SU-DHL-6 (cell line): ENCODE data around the gene DHRS1.
A peak's percentile ranks its signal among the peaks of the same experiment; 100 is the strongest.

Source experiments
- H2AFZ ChIP-seq: fragments of 200-600 bp; sonication (generic); 2 replicates; pipeline ENCODE4 v1.6.1; 2014; ENCODE audit warnings: low read depth, mild to moderate bottlenecking, moderate library complexity, mixed read lengths, antibody characterized with exemption, low read length; ENCODE audit not compliant: severe bottlenecking
- H3F3A ChIP-seq: fragments of 200-600 bp; shearing (Covaris generic); 2 replicates; pipeline ENCODE4 v1.6.0; 2016; ENCODE audit warnings: antibody characterized with exemption, mild to moderate bottlenecking; ENCODE audit not compliant: insufficient read depth
- H3K27ac ChIP-seq: fragments of 200-600 bp; sonication (generic); 2 replicates; pipeline ENCODE4 v1.5.1; 2016; ENCODE audit warnings: low read depth, mild to moderate bottlenecking, low read length, moderate library complexity, mixed read lengths
- H3K27me3 ChIP-seq: fragments of 200-600 bp; sonication (generic), shearing (Covaris generic); 2 replicates; pipeline ENCODE4 v1.6.0; 2014; ENCODE audit warnings: mild to moderate bottlenecking, low read length
- H3K36me3 ChIP-seq: fragments of 200-600 bp; sonication (generic); 2 replicates; pipeline ENCODE4 v1.6.1; 2014; ENCODE audit warnings: mild to moderate bottlenecking, low read length, mixed read lengths
- H3K4me2 ChIP-seq: fragments of 300-600, 200-600 bp; shearing (Covaris generic), sonication (generic); 2 replicates; pipeline ENCODE4 v1.6.0; 2014; ENCODE audit warnings: low read length, low read depth, mild to moderate bottlenecking; ENCODE audit not compliant: poor library complexity, severe bottlenecking
- H3K4me3 ChIP-seq: fragments of 200-600 bp; sonication (generic); 2 replicates; pipeline ENCODE4 v1.5.1; 2014; ENCODE audit warnings: antibody characterized with exemption, low read length, mild to moderate bottlenecking, mixed read lengths; ENCODE audit not compliant: insufficient read depth, poor library complexity, severe bottlenecking
- H3K79me2 ChIP-seq: fragments of 200-600 bp; sonication (generic); 2 replicates; pipeline ENCODE4 v1.6.1; 2014; ENCODE audit warnings: mild to moderate bottlenecking, low read length, moderate library complexity; ENCODE audit not compliant: insufficient read depth
- H3K9ac ChIP-seq: fragments of 200-600 bp; sonication (generic); 2 replicates; pipeline ENCODE4 v1.7.0; 2014; ENCODE audit warnings: mild to moderate bottlenecking, low read length
- H3K9me2 ChIP-seq: fragments of 200-600 bp; sonication (generic); replicated peaks from 2 replicates; pipeline ENCODE4 v1.6.1; 2014; ENCODE audit warnings: low read length; ENCODE audit not compliant: insufficient read depth
- H3K9me3 ChIP-seq: fragments of 200-600 bp; sonication (generic); 2 replicates; pipeline ENCODE4 v1.6.1; 2014; ENCODE audit warnings: low read length, mixed read lengths; ENCODE audit not compliant: insufficient read depth
- H4K20me1 ChIP-seq: fragments of 200-600 bp; sonication (generic); 2 replicates; pipeline ENCODE4 v1.6.1; 2014; ENCODE audit warnings: low read depth, mild to moderate bottlenecking, antibody characterized with exemption, low read length, moderate library complexity, mixed read lengths
- CTCF ChIP-seq: fragments of 200-600 bp; sonication (generic); IDR thresholded peaks from one replicate; pipeline ENCODE4 v1.5.1; 2017; ENCODE audit warnings: antibody characterized with exemption, mild to moderate bottlenecking, low read length, moderate library complexity; ENCODE audit not compliant: insufficient read depth, poor library complexity, severe bottlenecking
- EZH2phosphoT487 ChIP-seq: fragments of 200-600 bp; sonication (generic), shearing (Covaris generic); conservative IDR thresholded peaks from 2 replicates; pipeline ENCODE4 v1.6.1; 2018; ENCODE audit warnings: mild to moderate bottlenecking, antibody characterized with exemption, low read length, moderate library complexity, mixed read lengths

The DHRS1 gene

DNA sequence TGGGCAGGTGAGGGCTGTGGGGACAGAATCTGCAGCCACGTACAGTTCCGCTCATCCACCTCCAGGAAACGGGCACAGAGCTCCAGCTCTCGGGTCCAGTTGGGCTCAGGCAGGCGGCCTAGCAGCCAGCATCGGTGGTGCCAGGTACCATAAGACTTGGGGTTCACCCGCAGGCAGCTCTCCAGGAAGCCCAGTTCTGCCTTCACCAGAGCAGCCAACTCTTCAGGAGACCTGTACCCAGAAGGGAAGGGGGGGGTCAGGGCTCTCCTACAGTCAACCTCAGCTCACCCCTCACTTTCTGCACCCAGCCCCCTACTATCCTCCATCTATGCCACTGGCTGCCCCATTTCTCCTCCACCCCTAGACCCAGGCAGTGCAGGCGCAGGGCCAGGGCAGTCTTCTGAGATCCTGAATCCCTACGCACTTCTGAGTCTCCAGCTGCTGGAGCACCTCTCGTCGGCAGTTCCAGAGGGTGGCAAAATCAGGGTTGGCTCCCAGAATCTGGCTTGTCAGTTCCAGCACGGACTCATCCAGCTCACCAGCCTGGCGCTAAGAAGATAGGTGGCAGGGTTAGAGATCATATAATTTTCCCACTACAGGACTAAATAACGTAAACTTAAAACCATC is 29.6 kb downstream of the DHRS1 start:
- Histone ChIP-seq H3F3A (peaks cover 11% of the 10 kb centered on the region), H3K4me3 (no peak overlapping the region), H3K4me2 (peak overlapping the region; percentile 66), H3K27me3 (no peaks in the 10 kb centered on the region), H2AFZ (no peak overlapping the region), H3K27ac (no peak overlapping the region), H3K9ac (peak overlapping the region; percentile 77), H3K79me2 (0 out of 2 replicates have a peak, but pooled peaks cover 2% of the 10 kb centered on the region), H3K9me3 (no peaks in the 10 kb centered on the region), H3K36me3 (no peaks in the 10 kb centered on the region), H4K20me1 (no peaks in the 10 kb centered on the region), H3K9me2 (no peaks in the 10 kb centered on the region)
- TF ChIP-seq CTCF (no peak), EZH2phosphoT487 (no peak)

DNA sequence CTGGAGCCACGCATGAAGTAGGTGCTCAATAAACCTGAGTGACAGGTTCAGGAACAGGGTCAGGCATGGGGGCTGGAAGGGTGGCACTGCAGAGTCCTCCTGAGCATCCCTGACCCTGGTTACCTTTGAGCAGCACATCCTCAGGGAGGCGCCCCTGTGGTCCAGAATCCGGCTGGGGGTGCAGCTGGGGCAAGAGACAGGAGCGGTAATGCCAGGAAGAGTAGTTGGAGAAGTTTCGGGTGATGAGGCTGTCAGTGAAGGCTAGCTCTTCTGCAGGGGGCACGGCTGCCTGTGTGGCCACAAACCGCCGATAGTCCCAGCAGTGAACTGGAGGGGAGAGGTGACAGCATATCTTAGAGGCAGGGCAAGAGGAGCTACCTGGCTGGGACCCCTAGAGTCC is 30.2 kb downstream of the DHRS1 start:
- no peak for TF ChIP-seq CTCF
- no peak for TF ChIP-seq EZH2phosphoT487
- no peak overlapping the region for H3K27ac ChIP-seq
- H3K9me3 ChIP-seq = no peaks in the 10 kb centered on the region

DNA sequence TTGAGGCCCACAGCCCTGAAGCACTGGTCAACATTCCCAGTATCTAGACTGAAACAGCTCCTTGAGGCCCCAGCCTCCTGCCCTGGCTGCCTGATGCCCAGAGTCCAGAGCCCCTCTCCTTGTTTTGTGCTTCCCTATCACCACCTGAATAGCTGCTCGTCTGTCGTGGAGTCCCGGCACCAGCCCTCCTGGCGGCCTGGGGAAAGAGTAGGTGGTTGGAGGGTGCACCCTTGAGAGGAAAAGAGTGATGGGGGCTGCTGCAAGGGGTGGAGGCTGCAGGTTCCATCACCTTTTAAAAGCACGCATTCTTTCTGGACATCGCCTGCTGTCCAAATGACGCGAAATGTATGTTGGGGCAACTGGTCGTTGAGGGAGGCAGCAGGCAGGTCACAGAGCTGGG is 31.4 kb downstream of the DHRS1 start:
- Histone ChIP-seq H3K79me2 (0 out of 2 replicates have a peak, but pooled peaks cover 2% of the 10 kb centered on the region), H3K36me3 (no peaks in the 10 kb centered on the region), H3K4me2 (no peak overlapping the region), H2AFZ (no peak overlapping the region), H3F3A (peaks cover 11% of the 10 kb centered on the region), H3K4me3 (no peak overlapping the region), H4K20me1 (no peaks in the 10 kb centered on the region), H3K27me3 (no peaks in the 10 kb centered on the region), H3K9me2 (no peaks in the 10 kb centered on the region), H3K27ac (no peak overlapping the region), H3K9ac (no peak overlapping the region), H3K9me3 (no peaks in the 10 kb centered on the region)
- TF ChIP-seq EZH2phosphoT487 (no peak), CTCF (no peak)

More for the DNA sequence above, 30.2 kb downstream of the DHRS1 start:
- Histone ChIP-seq H4K20me1 (no peaks in the 10 kb centered on the region), H3K9me2 (no peaks in the 10 kb centered on the region), H3K36me3 (no peaks in the 10 kb centered on the region), H3K9ac (no peak overlapping the region), H3F3A (peaks cover 11% of the 10 kb centered on the region), H3K4me3 (no peak overlapping the region), H3K4me2 (no peak overlapping the region), H2AFZ (no peak overlapping the region), H3K27me3 (no peaks in the 10 kb centered on the region), H3K79me2 (0 out of 2 replicates have a peak, but pooled peaks cover 2% of the 10 kb centered on the region)
